ENCODE measurements around the gene SLC6A18. TPM values are rescaled to one million over a fixed set of nuclear protein-coding genes. Genes with fewer than 3 reads are reported as not detected.

Gene SLC6A18, protein sequence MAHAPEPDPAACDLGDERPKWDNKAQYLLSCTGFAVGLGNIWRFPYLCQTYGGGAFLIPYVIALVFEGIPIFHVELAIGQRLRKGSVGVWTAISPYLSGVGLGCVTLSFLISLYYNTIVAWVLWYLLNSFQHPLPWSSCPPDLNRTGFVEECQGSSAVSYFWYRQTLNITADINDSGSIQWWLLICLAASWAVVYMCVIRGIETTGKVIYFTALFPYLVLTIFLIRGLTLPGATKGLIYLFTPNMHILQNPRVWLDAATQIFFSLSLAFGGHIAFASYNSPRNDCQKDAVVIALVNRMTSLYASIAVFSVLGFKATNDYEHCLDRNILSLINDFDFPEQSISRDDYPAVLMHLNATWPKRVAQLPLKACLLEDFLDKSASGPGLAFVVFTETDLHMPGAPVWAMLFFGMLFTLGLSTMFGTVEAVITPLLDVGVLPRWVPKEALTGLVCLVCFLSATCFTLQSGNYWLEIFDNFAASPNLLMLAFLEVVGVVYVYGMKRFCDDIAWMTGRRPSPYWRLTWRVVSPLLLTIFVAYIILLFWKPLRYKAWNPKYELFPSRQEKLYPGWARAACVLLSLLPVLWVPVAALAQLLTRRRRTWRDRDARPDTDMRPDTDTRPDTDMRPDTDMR
- not detected for total RNA-seq

DNA sequence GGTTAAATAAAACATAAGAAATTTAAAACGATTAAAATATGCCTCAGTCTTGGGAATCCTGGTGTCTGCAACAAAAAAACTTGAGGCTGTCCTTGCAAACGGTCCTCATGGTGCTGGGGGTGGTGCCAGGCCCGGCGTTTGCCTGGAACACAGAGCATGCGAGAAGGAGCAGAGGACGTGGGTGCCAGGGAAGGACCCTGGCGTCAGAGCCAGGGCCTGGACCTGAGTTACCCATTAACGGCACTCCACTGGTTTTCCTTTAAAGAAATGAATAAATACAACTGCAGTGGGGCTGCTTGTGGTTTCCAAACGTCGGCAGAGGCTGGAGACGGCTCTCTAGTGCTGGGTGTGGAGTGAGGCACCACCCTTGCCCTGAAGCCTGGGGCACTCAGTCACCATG lies at the start of gene SLC6A18:
TSS of gene SLC6A18 (plus strand) at position 301 of the 400 bp plus-strand sequence. CDS start at position 398, 97 bp downstream.
- H3K36me3 ChIP-seq, result no peaks in the 10 kb centered on the region
- no peak for DNase-seq
- WGBS, 2 donors, result 63 to 69% methylated on average over 10 to 11 of the region's 11 CpGs
- H3K4me3 ChIP-seq, result no peak within 1 kb of the TSS
- H3K27me3 ChIP-seq, result peaks cover 0 to 50% (median 0%) of the 10 kb centered on the region in 4 donors
- intact Hi-C loops (cut with DNase I), result no loop called here
- no peaks in the 10 kb centered on the region for H3K9me3 ChIP-seq
- no peak for TF ChIP-seq CTCF (IDR thresholded peaks at IDR 0.05)
- TF ChIP-seq POLR2A (IDR thresholded peaks at IDR 0.05), result no peak
- H3K27ac ChIP-seq, result no peak within 1 kb of the TSS
- H3K4me1 ChIP-seq, result no peaks in the 10 kb centered on the region

- Histone ChIP-seq H3K36me3 (no peaks in the 10 kb centered on the region), H3K4me3 (no peak overlapping the region), H3K9me3 (no peaks in the 10 kb centered on the region), H3K27ac (no peak overlapping the region), H3K27me3 (peaks cover 0 to 50% (median 0%) of the 10 kb centered on the region in 4 donors), H3K4me1 (no peaks in the 10 kb centered on the region)
- intact Hi-C loops (cut with DNase I), result no loop called here
- TF ChIP-seq CTCF (IDR thresholded peaks at IDR 0.05) (no peak), POLR2A (IDR thresholded peaks at IDR 0.05) (no peak)
- WGBS, 2 donors, result 60 to 85% methylated on average over 4 to 8 of the region's 26 CpGs
- DNase-seq, result no peak
These were observed 49.2 kb upstream of the SLC6A18 start for GRCh38 chr5:1175801-1176472.

- Histone ChIP-seq H3K27me3 (peaks cover 0 to 58% (median 0%) of the 10 kb centered on the region in 4 donors), H3K4me1 (no peaks in the 10 kb centered on the region), H3K4me3 (no peak overlapping the region), H3K9me3 (no peaks in the 10 kb centered on the region), H3K36me3 (no peaks in the 10 kb centered on the region), H3K27ac (no peak overlapping the region)
- intact Hi-C loops (cut with DNase I), result no loop called here
- 83 to 85% methylated on average over 18 to 22 of the region's 42 CpGs for WGBS, 2 donors
- TF ChIP-seq POLR2A (IDR thresholded peaks at IDR 0.05) (no peak), CTCF (IDR thresholded peaks at IDR 0.05) (no peak)
- DNase-seq, result no peak
These were observed 48.4 kb upstream of the SLC6A18 start for GRCh38 chr5:1176473-1177391.

- no peak overlapping the region for H3K27ac ChIP-seq
- 84 to 89% methylated on average over 5 of the region's 30 CpGs for WGBS, 2 donors
- no peaks in the 10 kb centered on the region for H3K9me3 ChIP-seq
- no peaks in the 10 kb centered on the region for H3K4me1 ChIP-seq
- H3K4me3 ChIP-seq, result no peak overlapping the region
- no peak for DNase-seq
- TF ChIP-seq POLR2A (IDR thresholded peaks at IDR 0.05) (no peak), CTCF (IDR thresholded peaks at IDR 0.05) (no peak)
- peaks cover 0 to 58% (median 0%) of the 10 kb centered on the region in 4 donors for H3K27me3 ChIP-seq
- no peaks in the 10 kb centered on the region for H3K36me3 ChIP-seq
- intact Hi-C loops (cut with DNase I), result no loop called here
These were observed 47.2 kb upstream of the SLC6A18 start for GRCh38 chr5:1177826-1178528.

Measured in esophagus squamous epithelium (tissue), 5 donors.